ENCODE results near the gene HIF3A. TPM values are rescaled to one million over a fixed set of nuclear protein-coding genes. Genes with fewer than 3 reads are reported as not detected.

The HIF3A gene
- total RNA-seq, 1 experiment from 2014 or later = not detected

DNA sequence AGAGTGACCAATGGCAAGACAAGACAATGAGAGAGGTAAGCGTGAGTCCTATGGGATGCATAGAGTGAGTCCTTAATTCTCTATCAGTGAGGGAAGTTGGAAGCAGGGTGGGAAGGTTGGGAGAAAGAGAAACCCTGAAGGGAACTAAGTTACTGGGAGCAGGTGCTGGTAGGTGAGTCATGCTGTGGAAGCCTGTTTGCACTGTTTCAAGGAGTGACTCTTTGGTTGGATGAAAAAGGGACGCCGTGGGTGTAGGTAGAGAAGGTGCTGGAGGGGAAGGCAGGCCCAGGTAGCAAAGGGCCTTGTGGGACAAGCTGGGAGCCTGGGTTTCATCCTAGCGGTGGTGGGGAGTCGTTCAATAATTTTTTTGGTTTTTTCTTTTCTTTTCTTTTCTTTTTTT is 45.4 kb upstream of the HIF3A start:
- no peak overlapping the region for H3K4me3 ChIP-seq (ENCODE audit: low read depth in 2 of 2, low read length in 2 of 2)
- BruUV-seq (replicated peaks) = no TSS peak
- H3K27me3 ChIP-seq (ENCODE audit: control insufficient read depth, insufficient read depth, low read length) = 0 out of 2 replicates have a peak, but pooled peaks cover 2% of the 10 kb centered on the region
- DNase-seq (ENCODE audit: low read depth, low spot score) (no peak), ATAC-seq (no peak)
- H3K4me1 ChIP-seq (ENCODE audit: control insufficient read depth, insufficient read depth, low read length) = no peaks in the 10 kb centered on the region
- no peaks in the 10 kb centered on the region for H3K9me3 ChIP-seq (ENCODE audit: control insufficient read depth, insufficient read depth, low read depth, low read length)
- TF ChIP-seq, protein P1, sequence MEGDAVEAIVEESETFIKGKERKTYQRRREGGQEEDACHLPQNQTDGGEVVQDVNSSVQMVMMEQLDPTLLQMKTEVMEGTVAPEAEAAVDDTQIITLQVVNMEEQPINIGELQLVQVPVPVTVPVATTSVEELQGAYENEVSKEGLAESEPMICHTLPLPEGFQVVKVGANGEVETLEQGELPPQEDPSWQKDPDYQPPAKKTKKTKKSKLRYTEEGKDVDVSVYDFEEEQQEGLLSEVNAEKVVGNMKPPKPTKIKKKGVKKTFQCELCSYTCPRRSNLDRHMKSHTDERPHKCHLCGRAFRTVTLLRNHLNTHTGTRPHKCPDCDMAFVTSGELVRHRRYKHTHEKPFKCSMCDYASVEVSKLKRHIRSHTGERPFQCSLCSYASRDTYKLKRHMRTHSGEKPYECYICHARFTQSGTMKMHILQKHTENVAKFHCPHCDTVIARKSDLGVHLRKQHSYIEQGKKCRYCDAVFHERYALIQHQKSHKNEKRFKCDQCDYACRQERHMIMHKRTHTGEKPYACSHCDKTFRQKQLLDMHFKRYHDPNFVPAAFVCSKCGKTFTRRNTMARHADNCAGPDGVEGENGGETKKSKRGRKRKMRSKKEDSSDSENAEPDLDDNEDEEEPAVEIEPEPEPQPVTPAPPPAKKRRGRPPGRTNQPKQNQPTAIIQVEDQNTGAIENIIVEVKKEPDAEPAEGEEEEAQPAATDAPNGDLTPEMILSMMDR (IDR thresholded peaks at IDR 0.05) = no peak
- no peak for TF ChIP-seq TCF7L2 (IDR thresholded peaks at IDR 0.05; ENCODE audit: low read depth, low read length)
- TF ChIP-seq POLR2AphosphoS5 (IDR thresholded peaks at IDR 0.05; ENCODE audit: low read depth, low read length) = no peak
- TF ChIP-seq SIN3A (IDR thresholded peaks at IDR 0.05; ENCODE audit: borderline replicate concordance, insufficient read depth, low read depth, low read length) = no peak
- TF ChIP-seq, protein P2, sequence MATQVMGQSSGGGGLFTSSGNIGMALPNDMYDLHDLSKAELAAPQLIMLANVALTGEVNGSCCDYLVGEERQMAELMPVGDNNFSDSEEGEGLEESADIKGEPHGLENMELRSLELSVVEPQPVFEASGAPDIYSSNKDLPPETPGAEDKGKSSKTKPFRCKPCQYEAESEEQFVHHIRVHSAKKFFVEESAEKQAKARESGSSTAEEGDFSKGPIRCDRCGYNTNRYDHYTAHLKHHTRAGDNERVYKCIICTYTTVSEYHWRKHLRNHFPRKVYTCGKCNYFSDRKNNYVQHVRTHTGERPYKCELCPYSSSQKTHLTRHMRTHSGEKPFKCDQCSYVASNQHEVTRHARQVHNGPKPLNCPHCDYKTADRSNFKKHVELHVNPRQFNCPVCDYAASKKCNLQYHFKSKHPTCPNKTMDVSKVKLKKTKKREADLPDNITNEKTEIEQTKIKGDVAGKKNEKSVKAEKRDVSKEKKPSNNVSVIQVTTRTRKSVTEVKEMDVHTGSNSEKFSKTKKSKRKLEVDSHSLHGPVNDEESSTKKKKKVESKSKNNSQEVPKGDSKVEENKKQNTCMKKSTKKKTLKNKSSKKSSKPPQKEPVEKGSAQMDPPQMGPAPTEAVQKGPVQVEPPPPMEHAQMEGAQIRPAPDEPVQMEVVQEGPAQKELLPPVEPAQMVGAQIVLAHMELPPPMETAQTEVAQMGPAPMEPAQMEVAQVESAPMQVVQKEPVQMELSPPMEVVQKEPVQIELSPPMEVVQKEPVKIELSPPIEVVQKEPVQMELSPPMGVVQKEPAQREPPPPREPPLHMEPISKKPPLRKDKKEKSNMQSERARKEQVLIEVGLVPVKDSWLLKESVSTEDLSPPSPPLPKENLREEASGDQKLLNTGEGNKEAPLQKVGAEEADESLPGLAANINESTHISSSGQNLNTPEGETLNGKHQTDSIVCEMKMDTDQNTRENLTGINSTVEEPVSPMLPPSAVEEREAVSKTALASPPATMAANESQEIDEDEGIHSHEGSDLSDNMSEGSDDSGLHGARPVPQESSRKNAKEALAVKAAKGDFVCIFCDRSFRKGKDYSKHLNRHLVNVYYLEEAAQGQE (IDR thresholded peaks at IDR 0.05; ENCODE audit: insufficient read depth in 1 of 2, low read depth in 2 of 2, low read length in 1 of 2) = no peak
- in situ Hi-C loops (cut with HindIII; ENCODE audit: low pct_unique_long_range_greater_than_20kb, low sequenced_read_pairs) = no loop called here
- intact Hi-C loops (cut with micrococcal nuclease; ENCODE audit: unreplicated experiment) = no loop called here
- POLR2A ChIA-PET = no interaction called here
- no peak overlapping the region for H3K27ac ChIP-seq (ENCODE audit: low read length)
- no peaks in the 10 kb centered on the region for H3K36me3 ChIP-seq (ENCODE audit: control insufficient read depth, insufficient read depth, low read length)
- CTCF ChIA-PET = no interaction called here

DNA sequence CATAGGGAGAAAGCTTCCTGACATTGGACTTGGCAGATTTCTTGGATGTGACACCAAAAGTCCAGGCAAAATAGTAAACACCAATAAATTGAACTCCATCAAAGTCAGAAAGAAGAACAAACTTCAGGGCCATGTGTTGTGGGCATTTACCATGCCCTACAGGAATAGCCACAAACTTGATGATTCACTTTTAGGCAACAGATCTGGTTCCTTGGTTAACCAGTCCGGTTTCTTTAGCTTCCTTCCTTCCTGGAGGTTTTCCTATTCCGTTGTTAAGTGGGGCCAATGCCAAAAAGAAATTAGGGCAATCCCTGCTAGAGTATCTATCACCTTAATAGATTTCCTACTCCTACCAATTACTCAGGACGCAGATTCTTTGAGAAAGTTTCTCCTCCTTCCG is 42.1 kb upstream of the HIF3A start:
- BruUV-seq (replicated peaks) = no TSS peak
- POLR2A ChIA-PET = no interaction called here
- Histone ChIP-seq H3K4me1 (ENCODE audit: control insufficient read depth, insufficient read depth, low read length) (no peaks in the 10 kb centered on the region), H3K36me3 (ENCODE audit: control insufficient read depth, insufficient read depth, low read length) (no peaks in the 10 kb centered on the region), H3K9me3 (ENCODE audit: control insufficient read depth, insufficient read depth, low read depth, low read length) (no peaks in the 10 kb centered on the region), H3K27ac (ENCODE audit: low read length) (no peak overlapping the region), H3K4me3 (ENCODE audit: low read depth in 2 of 2, low read length in 2 of 2) (no peak overlapping the region), H3K27me3 (ENCODE audit: control insufficient read depth, insufficient read depth, low read length) (0 out of 2 replicates have a peak, but pooled peaks cover 2% of the 10 kb centered on the region)
- no peak for ATAC-seq
- intact Hi-C loops (cut with micrococcal nuclease; ENCODE audit: unreplicated experiment) (no loop called here), in situ Hi-C loops (cut with HindIII; ENCODE audit: low pct_unique_long_range_greater_than_20kb, low sequenced_read_pairs) (no loop called here)
- no peak for TF ChIP-seq POLR2AphosphoS5 (IDR thresholded peaks at IDR 0.05; ENCODE audit: low read depth, low read length)
- CTCF ChIA-PET = interaction anchor here (0.6 kb wide), 1 partner anchor 28 kb away, joined by 6 read pairs; no protein-coding TSS in a partner anchor
- DNase-seq (ENCODE audit: low read depth, low spot score) = no peak

DNA sequence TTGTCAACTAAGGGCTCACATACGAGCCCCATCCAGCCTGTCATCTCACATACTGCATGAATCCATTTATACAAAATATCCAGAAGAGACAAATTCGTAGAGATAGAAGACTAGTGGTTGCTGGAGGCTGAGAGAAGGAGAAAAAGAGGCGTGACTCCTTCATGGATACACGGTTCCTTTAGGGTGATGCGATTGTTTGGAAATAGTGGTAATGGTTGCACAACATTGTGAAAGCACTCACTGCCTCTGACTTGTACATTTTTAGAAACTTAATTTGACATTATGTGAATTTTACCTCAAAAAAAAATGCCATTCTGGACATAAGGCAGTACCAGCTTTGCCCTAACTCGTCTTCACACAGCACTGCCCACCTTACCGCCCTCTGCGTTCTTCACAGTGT is 40.0 kb upstream of the HIF3A start:
- ChIA-PET POLR2A (no interaction called here), CTCF (interaction anchor here (0.7 kb wide), 1 partner anchor 238 kb away, joined by 3 read pairs; no protein-coding TSS in a partner anchor)
- Histone ChIP-seq H3K27ac (ENCODE audit: low read length) (no peak overlapping the region), H3K4me1 (ENCODE audit: control insufficient read depth, insufficient read depth, low read length) (no peaks in the 10 kb centered on the region), H3K4me3 (ENCODE audit: low read depth in 2 of 2, low read length in 2 of 2) (no peak overlapping the region), H3K36me3 (ENCODE audit: control insufficient read depth, insufficient read depth, low read length) (no peaks in the 10 kb centered on the region), H3K9me3 (ENCODE audit: control insufficient read depth, insufficient read depth, low read depth, low read length) (no peaks in the 10 kb centered on the region), H3K27me3 (ENCODE audit: control insufficient read depth, insufficient read depth, low read length) (no peaks in the 10 kb centered on the region)
- ATAC-seq (no peak), DNase-seq (ENCODE audit: low read depth, low spot score) (no peak)
- TF ChIP-seq POLR2AphosphoS5 (IDR thresholded peaks at IDR 0.05; ENCODE audit: low read depth, low read length) (no peak), TCF7L2 (IDR thresholded peaks at IDR 0.05; ENCODE audit: low read depth, low read length) (no peak), SIN3A (IDR thresholded peaks at IDR 0.05; ENCODE audit: borderline replicate concordance, insufficient read depth, low read depth, low read length) (no peak)
- TF ChIP-seq, protein P1 (IDR thresholded peaks at IDR 0.05) = no peak
- TF ChIP-seq, protein P2 (IDR thresholded peaks at IDR 0.05; ENCODE audit: insufficient read depth in 1 of 2, low read depth in 2 of 2, low read length in 1 of 2) = no peak
- intact Hi-C loops (cut with micrococcal nuclease; ENCODE audit: unreplicated experiment) (no loop called here), in situ Hi-C loops (cut with HindIII; ENCODE audit: low pct_unique_long_range_greater_than_20kb, low sequenced_read_pairs) (no loop called here)
- no TSS peak for BruUV-seq (replicated peaks)
